SH-SY5Y (cell line): ENCODE data around the gene ANKRD31.

Experiments used
- GATA2 ChIP-seq: IDR thresholded peaks from 2 replicates; pipeline ENCODE4 v1.6.1; 2011; ENCODE audit warnings: mild to moderate bottlenecking, low read depth, low read length
- GATA3 ChIP-seq: IDR thresholded peaks from 2 replicates; pipeline ENCODE4 v1.6.1; 2011; ENCODE audit warnings: low read depth, mild to moderate bottlenecking, low read length, moderate library complexity

GRCh38 chr5:75054134-75054930, 182.3 kb downstream of the ANKRD31 start:
- TF ChIP-seq GATA3 (no peak), GATA2 (no peak)
